Spleen (tissue), 7 donors: ENCODE measurements around the gene ADGRA1.

Source experiments
- CTCF ChIP-seq, 11 experiments: fragments of 200-600 bp in 7 of 11; fragments of 450-650 bp in 4 of 11; sonication (generic) in 4 of 11; IDR thresholded peaks in 8 of 11; conservative IDR thresholded peaks in 3 of 11; 1 replicate in 7 of 11; 2 replicates in 4 of 11; pipeline versions ENCODE4 v1.4.0 to v1.8.0; 2016 to 2021; ENCODE audit warnings: antibody characterized with exemption in 11 of 11, inconsistent platforms in 4 of 11, mild to moderate bottlenecking in 1 of 11
- POLR2AphosphoS5 ChIP-seq, 3 donors: sonication (generic); formaldehyde crosslinking; IDR thresholded peaks; one replicate each; pipeline ENCODE4 v1.5.1; 2017; ENCODE audit warnings: antibody characterized with exemption in 3 of 3
- donor health status: DM: no; HTN: no; CAD: no; lungs with moderate emphysema.
- donor health status: DM: no; HTN: no; CAD: no.
- donor health status: DM: no; HTN: no; CAD: no.

GRCh38 chr10:133068111-133069032 lies 19.4 kb upstream of the ADGRA1 start:
- TF ChIP-seq CTCF (IDR thresholded peaks at IDR 0.05 in 8 of 11, conservative IDR thresholded peaks at IDR 0.05 in 3 of 11) (no peak), POLR2AphosphoS5 (IDR thresholded peaks at IDR 0.05) (no peak)
